Thymus (tissue), 11 donors: ENCODE measurements around the gene ELANE. TPM values are rescaled to one million over a fixed set of nuclear protein-coding genes. Genes with fewer than 3 reads are reported as not detected.

ENCODE experiments used
- DNase-seq, 9 donors: peaks; one replicate each; pipeline ENCODE4 v3.0.0-alpha.2; 2013; ENCODE audit warnings: low spot score in 9 of 9, low read depth in 6 of 9, missing footprints in 1 of 9
- H3K27ac ChIP-seq, 2 donors: one replicate each; pipeline ENCODE4 v1.5.1; 2013; ENCODE audit warnings: control low read depth in 1 of 2, low read depth in 1 of 2, low read length in 1 of 2, mild to moderate bottlenecking in 1 of 2, moderate library complexity in 1 of 2
- H3K27me3 ChIP-seq, 2 donors: one replicate each; pipeline ENCODE4 v1.5.1; 2013; ENCODE audit warnings: low read length in 1 of 2; ENCODE audit not compliant: control insufficient read depth in 2 of 2, insufficient read depth in 1 of 2
- H3K36me3 ChIP-seq, 2 donors: one replicate each; pipeline ENCODE4 v1.5.1; 2013; ENCODE audit warnings: low read length in 1 of 2, mild to moderate bottlenecking in 1 of 2, moderate library complexity in 1 of 2; ENCODE audit not compliant: control insufficient read depth in 2 of 2, insufficient read depth in 2 of 2
- H3K4me1 ChIP-seq, 2 donors: one replicate each; pipeline ENCODE4 v1.5.1; 2013; ENCODE audit warnings: low read length in 2 of 2; ENCODE audit not compliant: control insufficient read depth in 2 of 2, insufficient read depth in 2 of 2
- H3K4me3 ChIP-seq, 2 donors: one replicate each; pipeline ENCODE4 v1.5.1; 2013; ENCODE audit warnings: low read length in 2 of 2, control low read depth in 1 of 2, mild to moderate bottlenecking in 1 of 2
- H3K9me3 ChIP-seq, 2 donors: one replicate each; pipeline ENCODE4 v1.5.1; 2013; ENCODE audit warnings: low read length in 1 of 2, mild to moderate bottlenecking in 1 of 2; ENCODE audit not compliant: control insufficient read depth in 2 of 2, insufficient read depth in 1 of 2
- WGBS: extraction: QIAGEN DNeasy Blood & Tissue Kit; methylation state at CpG from one replicate; pipeline ENCODE4 v1.1.7; 2013; 5-methylcytosine and 5-hydroxymethylcytosine counted together
- polyA plus RNA-seq: library from polyadenylated mRNA; stranded (reverse); fragments of 200-250 nt; gene quantifications from one replicate; pipeline ENCODE4 v1.2.3, GENCODE V29; 2013
- total RNA-seq: library from RNA; stranded (reverse); fragments of 120-200 nt; gene quantifications from one replicate; pipeline ENCODE4 v1.2.4, GENCODE V29; 2013
- donor health status: healthy.

Gene ELANE
- total and polyA plus RNA-seq, 2 donors: 7.7 to 11.2 TPM

GRCh38 chr19:867855-868457 is 15.9 kb downstream of the ELANE start:
- Histone ChIP-seq H3K9me3 (peaks cover 0 to 4% of the 10 kb centered on the region in 2 donors), H3K4me1 (peaks cover 2 to 18% of the 10 kb centered on the region in 2 donors), H3K36me3 (peaks cover 31 to 48% of the 10 kb centered on the region in 2 donors), H3K27me3 (peaks cover 5 to 13% of the 10 kb centered on the region in 2 donors), H3K27ac (no peak overlapping the region), H3K4me3 (no peak overlapping the region)
- no peak for DNase-seq
- WGBS: 99% methylated on average over 39 of the region's 39 CpGs

- H3K36me3 ChIP-seq: peaks cover 34 to 52% of the 10 kb centered on the region in 2 donors
- 95% methylated on average over 34 of the region's 34 CpGs for WGBS
- no peak overlapping the region for H3K4me3 ChIP-seq
- H3K27me3 ChIP-seq: peaks cover 0 to 6% of the 10 kb centered on the region in 2 donors
- no peak overlapping the region for H3K27ac ChIP-seq
- H3K9me3 ChIP-seq: no peaks in the 10 kb centered on the region
- H3K4me1 ChIP-seq: peaks cover 0 to 11% of the 10 kb centered on the region in 2 donors
- DNase-seq: no peak
Observed at GRCh38 chr19:868458-869244, 16.5 kb downstream of the ELANE start.

GRCh38 chr19:869245-870177 is 17.4 kb downstream of the ELANE start:
- DNase-seq: no peak
- no peak overlapping the region for H3K4me3 ChIP-seq
- H3K27ac ChIP-seq: no peak overlapping the region
- 95% methylated on average over 29 of the region's 29 CpGs for WGBS
- peaks cover 36 to 58% of the 10 kb centered on the region in 2 donors for H3K36me3 ChIP-seq
- H3K9me3 ChIP-seq: no peaks in the 10 kb centered on the region
- H3K4me1 ChIP-seq: peaks cover 0 to 6% of the 10 kb centered on the region in 2 donors
- no peaks in the 10 kb centered on the region for H3K27me3 ChIP-seq

GRCh38 chr19:870314-870713 is 18.2 kb downstream of the ELANE start:
- H3K4me1 ChIP-seq: peaks cover 0 to 6% of the 10 kb centered on the region in 2 donors
- no peak overlapping the region for H3K4me3 ChIP-seq
- H3K27me3 ChIP-seq: no peaks in the 10 kb centered on the region
- H3K27ac ChIP-seq: no peak overlapping the region
- 98% methylated on average over 8 of the region's 8 CpGs for WGBS
- no peak for DNase-seq
- H3K36me3 ChIP-seq: peaks cover 36 to 65% of the 10 kb centered on the region in 2 donors
- no peaks in the 10 kb centered on the region for H3K9me3 ChIP-seq

- no peak for DNase-seq
- peaks cover 0 to 6% of the 10 kb centered on the region in 2 donors for H3K4me1 ChIP-seq
- 95% methylated on average over 28 of the region's 28 CpGs for WGBS
- H3K36me3 ChIP-seq: peaks cover 37 to 72% of the 10 kb centered on the region in 2 donors
- no peak overlapping the region for H3K4me3 ChIP-seq
- H3K9me3 ChIP-seq: no peaks in the 10 kb centered on the region
- H3K27ac ChIP-seq: no peak overlapping the region
- H3K27me3 ChIP-seq: no peaks in the 10 kb centered on the region
Observed at GRCh38 chr19:870963-871401, 18.9 kb downstream of the ELANE start.

- no peaks in the 10 kb centered on the region for H3K9me3 ChIP-seq
- peaks cover 0 to 6% of the 10 kb centered on the region in 2 donors for H3K4me1 ChIP-seq
- no peaks in the 10 kb centered on the region for H3K27me3 ChIP-seq
- no peak for DNase-seq
- H3K4me3 ChIP-seq: no peak overlapping the region
- WGBS: 98% methylated on average over 22 of the region's 33 CpGs
- no peak overlapping the region for H3K27ac ChIP-seq
- H3K36me3 ChIP-seq: peaks cover 39 to 79% of the 10 kb centered on the region in 2 donors
Observed at GRCh38 chr19:871446-872265, 19.6 kb downstream of the ELANE start.

- DNase-seq: peak in 4 of 9 donors; percentile 12 to 87 (median 60)
- no peak overlapping the region for H3K4me3 ChIP-seq
- no peaks in the 10 kb centered on the region for H3K9me3 ChIP-seq
- 91% methylated on average over 27 of the region's 27 CpGs for WGBS
- H3K27ac ChIP-seq: no peak overlapping the region
- H3K4me1 ChIP-seq: peaks cover 0 to 6% of the 10 kb centered on the region in 2 donors
- peaks cover 40 to 82% of the 10 kb centered on the region in 2 donors for H3K36me3 ChIP-seq
- no peaks in the 10 kb centered on the region for H3K27me3 ChIP-seq
Observed at GRCh38 chr19:872266-872951, 20.3 kb downstream of the ELANE start.

GRCh38 chr19:873084-873483 is 21.0 kb downstream of the ELANE start:
- H3K27ac ChIP-seq: no peak overlapping the region
- no peaks in the 10 kb centered on the region for H3K9me3 ChIP-seq
- peaks cover 0 to 6% of the 10 kb centered on the region in 2 donors for H3K4me1 ChIP-seq
- H3K27me3 ChIP-seq: no peaks in the 10 kb centered on the region
- over 99% methylated on average over 9 of the region's 13 CpGs for WGBS
- DNase-seq: peak in 3 of 9 donors; percentile 24 to 80 (median 59)
- peaks cover 33 to 76% of the 10 kb centered on the region in 2 donors for H3K36me3 ChIP-seq
- no peak overlapping the region for H3K4me3 ChIP-seq
